HepG2 (cell line): Measurements from ENCODE around the gene KIF22. TPM values are rescaled to one million over a fixed set of nuclear protein-coding genes. Genes with fewer than 3 reads are reported as not detected.

Source experiments
- ADNP ChIP-seq: sonication (generic); formaldehyde crosslinking; IDR thresholded peaks from 2 replicates; pipeline ENCODE4 v1.4.0; 2020; ENCODE audit warnings: missing genetic modification reagents
- KLF13 ChIP-seq: sonication (generic); formaldehyde crosslinking; IDR thresholded peaks from 2 replicates; pipeline ENCODE4 v1.4.0; 2020; ENCODE audit warnings: mild to moderate bottlenecking, missing genetic modification reagents
- MTA3 ChIP-seq: sonication (generic); formaldehyde crosslinking; IDR thresholded peaks from 2 replicates; pipeline ENCODE4 v1.4.0; 2020; ENCODE audit warnings: missing genetic modification reagents
- NCOR1 ChIP-seq: fragments of 200-600 bp; sonication (generic); IDR thresholded peaks from 2 replicates; pipeline ENCODE4 v1.7.0; 2017; ENCODE audit warnings: antibody characterized with exemption, low read length, borderline replicate concordance
- POLR2G ChIP-seq: fragments of 200-400 bp; formaldehyde crosslinking; IDR thresholded peaks from 2 replicates; pipeline ENCODE4 v1.6.1; 2018; ENCODE audit warnings: mild to moderate bottlenecking, low read depth, low read length, moderate library complexity
- SATB2 ChIP-seq: sonication (generic); formaldehyde crosslinking; IDR thresholded peaks from 2 replicates; pipeline ENCODE4 v1.5.0; 2020; ENCODE audit warnings: missing genetic modification reagents
- SYNCRIP ChIP-seq: fragments of 200-400 bp; formaldehyde crosslinking; IDR thresholded peaks from 2 replicates; pipeline ENCODE4 v1.6.1; 2018; ENCODE audit warnings: mild to moderate bottlenecking, low read depth, low read length; ENCODE audit not compliant: insufficient read depth
- ZBTB7B ChIP-seq: sonication (generic); formaldehyde crosslinking; IDR thresholded peaks from 2 replicates; pipeline ENCODE4 v1.4.0; 2020; ENCODE audit warnings: missing genetic modification reagents
- ZNF329 ChIP-seq: sonication (generic); formaldehyde crosslinking; IDR thresholded peaks from 2 replicates; pipeline ENCODE4 v1.9.0; 2021; ENCODE audit warnings: low read depth, mild to moderate bottlenecking, missing genetic modification reagents
- ZNF362 ChIP-seq: sonication (generic); formaldehyde crosslinking; IDR thresholded peaks from 2 replicates; pipeline ENCODE4 v1.4.0; 2020; ENCODE audit warnings: missing genetic modification reagents, mild to moderate bottlenecking, borderline replicate concordance
- ZNF709 ChIP-seq: sonication (generic); formaldehyde crosslinking; IDR thresholded peaks from 2 replicates; pipeline ENCODE4 v1.5.0; 2020; ENCODE audit warnings: mild to moderate bottlenecking, missing genetic modification reagents
- ZNF784 ChIP-seq: sonication (generic); formaldehyde crosslinking; IDR thresholded peaks from 2 replicates; pipeline ENCODE4 v1.5.1; 2020; ENCODE audit warnings: missing genetic modification reagents, mild to moderate bottlenecking, borderline replicate concordance
- polyA plus RNA-seq, 8 experiments: library from polyadenylated mRNA; depleted of rRNA in 3 of 8; stranded (reverse) in 7 of 8; unstranded in 1 of 8; fragments of >200 nt; fragmentation: Illumina TruSeq in 4 of 8; extraction: Trizol in 4 of 8; gene quantifications; 2 replicates each; pipeline versions ENCODE4 v1.2.1 to v1.2.3, GENCODE V29; 2011 to 2016; ENCODE audit warnings: low read depth in 4 of 8, missing spikeins in 1 of 8, mixed read lengths in 1 of 8; ENCODE audit not compliant: insufficient read depth in 1 of 8
- total RNA-seq, 5 experiments: library from RNA; depleted of rRNA; stranded (reverse); fragments of >200 nt; fragmentation: Illumina TruSeq; extraction: Trizol; gene quantifications; 2 replicates each; pipeline ENCODE4 v1.2.3, GENCODE V29; 2016; ENCODE audit warnings: low read depth in 1 of 5
- TF ChIP-seq, protein P1 (sequence below): sonication (generic); formaldehyde crosslinking; IDR thresholded peaks from 2 replicates; pipeline ENCODE4 v1.5.1; 2020; ENCODE audit warnings: missing genetic modification reagents, mild to moderate bottlenecking, borderline replicate concordance
- TF ChIP-seq, protein P2 (sequence below): sonication (generic); formaldehyde crosslinking; IDR thresholded peaks from 2 replicates; pipeline ENCODE4 v1.9.0; 2021; ENCODE audit warnings: mild to moderate bottlenecking, missing genetic modification reagents
- TF ChIP-seq, protein P3 (sequence below): sonication (generic); formaldehyde crosslinking; IDR thresholded peaks from 2 replicates; pipeline ENCODE4 v1.4.0; 2020; ENCODE audit warnings: missing genetic modification reagents

The KIF22 gene
- total and polyA plus RNA-seq, 2 of the 13 experiments (the other 11 are each of a cell fraction or from before 2014, with no cell fraction given), result 95.8 to 118 TPM

GRCh38 chr16:29790183-29790948 lies at the start of gene KIF22 (continued):
- TF ChIP-seq, protein P1, sequence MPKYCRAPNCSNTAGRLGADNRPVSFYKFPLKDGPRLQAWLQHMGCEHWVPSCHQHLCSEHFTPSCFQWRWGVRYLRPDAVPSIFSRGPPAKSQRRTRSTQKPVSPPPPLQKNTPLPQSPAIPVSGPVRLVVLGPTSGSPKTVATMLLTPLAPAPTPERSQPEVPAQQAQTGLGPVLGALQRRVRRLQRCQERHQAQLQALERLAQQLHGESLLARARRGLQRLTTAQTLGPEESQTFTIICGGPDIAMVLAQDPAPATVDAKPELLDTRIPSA (CRISPR knock-in tag), result no peak; the same call in 1 of the 2 replicates
- TF ChIP-seq NCOR1 (no peak), ZNF709 (no peak; the same call in none of the 2 replicates), ZNF329 (CRISPR knock-in tag) (no peak), SYNCRIP (no peak), MTA3 (CRISPR knock-in tag) (no peak), ZNF784 (CRISPR knock-in tag) (0 out of 2 replicates have a peak, but pooled peaks have one; percentile 13), KLF13 (CRISPR knock-in tag) (peak; percentile 81; the same call in 1 of the 2 replicates), ZBTB7B (CRISPR knock-in tag) (peak; percentile 37; the same call in 1 of the 2 replicates), ADNP (CRISPR knock-in tag) (no peak), POLR2G (peak; percentile 89), SATB2 (no peak), ZNF362 (peak; percentile 62)
- TF ChIP-seq, protein P2, sequence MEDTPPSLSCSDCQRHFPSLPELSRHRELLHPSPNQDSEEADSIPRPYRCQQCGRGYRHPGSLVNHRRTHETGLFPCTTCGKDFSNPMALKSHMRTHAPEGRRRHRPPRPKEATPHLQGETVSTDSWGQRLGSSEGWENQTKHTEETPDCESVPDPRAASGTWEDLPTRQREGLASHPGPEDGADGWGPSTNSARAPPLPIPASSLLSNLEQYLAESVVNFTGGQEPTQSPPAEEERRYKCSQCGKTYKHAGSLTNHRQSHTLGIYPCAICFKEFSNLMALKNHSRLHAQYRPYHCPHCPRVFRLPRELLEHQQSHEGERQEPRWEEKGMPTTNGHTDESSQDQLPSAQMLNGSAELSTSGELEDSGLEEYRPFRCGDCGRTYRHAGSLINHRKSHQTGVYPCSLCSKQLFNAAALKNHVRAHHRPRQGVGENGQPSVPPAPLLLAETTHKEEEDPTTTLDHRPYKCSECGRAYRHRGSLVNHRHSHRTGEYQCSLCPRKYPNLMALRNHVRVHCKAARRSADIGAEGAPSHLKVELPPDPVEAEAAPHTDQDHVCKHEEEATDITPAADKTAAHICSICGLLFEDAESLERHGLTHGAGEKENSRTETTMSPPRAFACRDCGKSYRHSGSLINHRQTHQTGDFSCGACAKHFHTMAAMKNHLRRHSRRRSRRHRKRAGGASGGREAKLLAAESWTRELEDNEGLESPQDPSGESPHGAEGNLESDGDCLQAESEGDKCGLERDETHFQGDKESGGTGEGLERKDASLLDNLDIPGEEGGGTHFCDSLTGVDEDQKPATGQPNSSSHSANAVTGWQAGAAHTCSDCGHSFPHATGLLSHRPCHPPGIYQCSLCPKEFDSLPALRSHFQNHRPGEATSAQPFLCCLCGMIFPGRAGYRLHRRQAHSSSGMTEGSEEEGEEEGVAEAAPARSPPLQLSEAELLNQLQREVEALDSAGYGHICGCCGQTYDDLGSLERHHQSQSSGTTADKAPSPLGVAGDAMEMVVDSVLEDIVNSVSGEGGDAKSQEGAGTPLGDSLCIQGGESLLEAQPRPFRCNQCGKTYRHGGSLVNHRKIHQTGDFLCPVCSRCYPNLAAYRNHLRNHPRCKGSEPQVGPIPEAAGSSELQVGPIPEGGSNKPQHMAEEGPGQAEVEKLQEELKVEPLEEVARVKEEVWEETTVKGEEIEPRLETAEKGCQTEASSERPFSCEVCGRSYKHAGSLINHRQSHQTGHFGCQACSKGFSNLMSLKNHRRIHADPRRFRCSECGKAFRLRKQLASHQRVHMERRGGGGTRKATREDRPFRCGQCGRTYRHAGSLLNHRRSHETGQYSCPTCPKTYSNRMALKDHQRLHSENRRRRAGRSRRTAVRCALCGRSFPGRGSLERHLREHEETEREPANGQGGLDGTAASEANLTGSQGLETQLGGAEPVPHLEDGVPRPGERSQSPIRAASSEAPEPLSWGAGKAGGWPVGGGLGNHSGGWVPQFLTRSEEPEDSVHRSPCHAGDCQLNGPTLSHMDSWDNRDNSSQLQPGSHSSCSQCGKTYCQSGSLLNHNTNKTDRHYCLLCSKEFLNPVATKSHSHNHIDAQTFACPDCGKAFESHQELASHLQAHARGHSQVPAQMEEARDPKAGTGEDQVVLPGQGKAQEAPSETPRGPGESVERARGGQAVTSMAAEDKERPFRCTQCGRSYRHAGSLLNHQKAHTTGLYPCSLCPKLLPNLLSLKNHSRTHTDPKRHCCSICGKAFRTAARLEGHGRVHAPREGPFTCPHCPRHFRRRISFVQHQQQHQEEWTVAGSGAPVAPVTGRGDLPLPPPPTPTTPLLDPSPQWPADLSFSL (CRISPR knock-in tag), result no peak
- TF ChIP-seq, protein P3, sequence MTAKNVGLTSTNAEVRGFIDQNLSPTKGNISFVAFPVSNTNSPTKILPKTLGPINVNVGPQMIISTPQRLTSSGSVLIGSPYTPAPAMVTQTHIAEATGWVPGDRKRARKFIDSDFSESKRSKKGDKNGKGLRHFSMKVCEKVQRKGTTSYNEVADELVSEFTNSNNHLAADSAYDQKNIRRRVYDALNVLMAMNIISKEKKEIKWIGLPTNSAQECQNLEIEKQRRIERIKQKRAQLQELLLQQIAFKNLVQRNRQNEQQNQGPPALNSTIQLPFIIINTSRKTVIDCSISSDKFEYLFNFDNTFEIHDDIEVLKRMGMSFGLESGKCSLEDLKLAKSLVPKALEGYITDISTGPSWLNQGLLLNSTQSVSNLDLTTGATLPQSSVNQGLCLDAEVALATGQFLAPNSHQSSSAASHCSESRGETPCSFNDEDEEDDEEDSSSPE (CRISPR knock-in tag), result peak; percentile 99
